LNCaP clone FGC (cell line): Measurements from ENCODE around the gene CDH8.

Experiments used
- DNase-seq: peaks from one replicate; pipeline ENCODE4 v3.0.0-alpha.2; 2011; ENCODE audit warnings: low read depth
- H3K4me3 ChIP-seq: 2 replicates; pipeline ENCODE4 v1.5.1; 2011; ENCODE audit warnings: mild to moderate bottlenecking, low read depth, low read length, control low read depth
- TF ChIP-seq, protein P1 (sequence below): IDR thresholded peaks from 2 replicates; pipeline ENCODE4 v1.5.1; 2012; ENCODE audit warnings: mild to moderate bottlenecking; ENCODE audit not compliant: control insufficient read depth, insufficient read depth; ENCODE audit errors: extremely low read depth

CDH8 gene

DNA sequence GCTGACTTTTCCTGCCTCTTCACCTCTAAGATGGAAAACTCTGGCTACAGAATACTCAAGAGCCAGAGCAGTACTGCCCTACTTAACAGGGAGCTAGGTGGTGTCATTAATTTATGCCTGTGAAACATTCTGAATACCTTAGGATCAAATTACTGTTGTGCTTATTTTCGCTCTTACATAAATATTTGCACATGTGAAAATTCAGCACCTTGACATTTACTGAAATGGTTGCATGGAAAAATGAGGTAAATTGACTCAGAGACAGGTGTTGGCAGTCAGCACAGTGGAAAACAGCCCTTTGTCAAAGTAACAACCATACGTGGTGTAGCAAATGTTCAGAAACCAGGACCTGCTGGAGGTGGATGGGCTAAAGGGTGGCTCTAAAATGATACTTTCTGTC is 193.6 kb downstream of the CDH8 start:
- TF ChIP-seq, protein P1, sequence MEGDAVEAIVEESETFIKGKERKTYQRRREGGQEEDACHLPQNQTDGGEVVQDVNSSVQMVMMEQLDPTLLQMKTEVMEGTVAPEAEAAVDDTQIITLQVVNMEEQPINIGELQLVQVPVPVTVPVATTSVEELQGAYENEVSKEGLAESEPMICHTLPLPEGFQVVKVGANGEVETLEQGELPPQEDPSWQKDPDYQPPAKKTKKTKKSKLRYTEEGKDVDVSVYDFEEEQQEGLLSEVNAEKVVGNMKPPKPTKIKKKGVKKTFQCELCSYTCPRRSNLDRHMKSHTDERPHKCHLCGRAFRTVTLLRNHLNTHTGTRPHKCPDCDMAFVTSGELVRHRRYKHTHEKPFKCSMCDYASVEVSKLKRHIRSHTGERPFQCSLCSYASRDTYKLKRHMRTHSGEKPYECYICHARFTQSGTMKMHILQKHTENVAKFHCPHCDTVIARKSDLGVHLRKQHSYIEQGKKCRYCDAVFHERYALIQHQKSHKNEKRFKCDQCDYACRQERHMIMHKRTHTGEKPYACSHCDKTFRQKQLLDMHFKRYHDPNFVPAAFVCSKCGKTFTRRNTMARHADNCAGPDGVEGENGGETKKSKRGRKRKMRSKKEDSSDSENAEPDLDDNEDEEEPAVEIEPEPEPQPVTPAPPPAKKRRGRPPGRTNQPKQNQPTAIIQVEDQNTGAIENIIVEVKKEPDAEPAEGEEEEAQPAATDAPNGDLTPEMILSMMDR = no peak
- no peak overlapping the region for H3K4me3 ChIP-seq
- DNase-seq = no peak

DNA sequence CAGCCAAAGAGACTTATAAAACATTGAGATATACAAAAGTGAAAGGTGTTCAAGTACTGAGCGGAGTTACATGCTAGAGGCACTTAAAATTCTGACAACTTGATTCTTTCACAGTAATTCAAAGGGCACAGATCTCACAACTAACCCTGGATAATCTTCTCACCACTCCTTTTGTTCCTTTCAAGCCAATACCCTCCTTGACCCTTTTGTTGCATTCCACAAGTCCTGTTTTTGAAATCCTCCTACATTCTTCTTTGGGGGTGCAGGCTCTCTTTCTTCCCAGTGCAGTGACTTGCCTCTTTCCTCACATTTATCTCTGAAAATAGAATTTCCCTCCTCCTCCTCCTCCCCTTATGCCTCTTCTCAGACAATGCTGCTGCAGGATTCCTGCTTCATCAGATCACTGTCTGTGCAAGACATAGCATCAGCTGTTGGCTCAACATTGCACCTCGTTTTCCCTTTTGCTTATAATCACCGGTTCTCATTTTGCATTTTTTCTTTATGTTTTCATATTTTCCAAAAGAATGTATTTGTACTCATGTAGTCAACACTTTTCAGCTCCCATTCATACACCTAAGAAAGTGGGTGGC is 199.3 kb downstream of the CDH8 start:
- TF ChIP-seq, protein P1 = no peak
- H3K4me3 ChIP-seq = no peak overlapping the region

DNA sequence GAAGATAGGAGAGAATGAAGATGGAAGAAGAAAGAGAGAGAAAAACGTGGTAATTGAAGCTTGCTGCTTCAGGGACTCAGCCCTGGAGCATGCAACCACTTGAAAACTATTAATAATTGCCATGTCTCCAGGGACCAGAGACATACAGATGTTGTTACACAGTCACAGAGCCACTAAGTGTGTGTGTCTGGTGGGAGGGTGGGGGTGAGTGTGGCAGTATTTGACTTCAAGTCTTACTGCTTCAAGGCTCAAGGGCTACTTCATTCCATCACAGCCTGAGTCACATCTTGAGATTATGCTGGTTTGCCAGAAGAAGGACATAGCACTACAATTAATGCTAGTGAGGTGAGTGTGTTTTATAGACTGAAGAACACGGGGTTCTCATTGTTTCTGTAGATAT is 202.2 kb downstream of the CDH8 start:
- DNase-seq = no peak
- TF ChIP-seq, protein P1 = no peak
- no peak overlapping the region for H3K4me3 ChIP-seq

More for the DNA sequence above, 199.3 kb downstream of the CDH8 start:
- DNase-seq = no peak

DNA sequence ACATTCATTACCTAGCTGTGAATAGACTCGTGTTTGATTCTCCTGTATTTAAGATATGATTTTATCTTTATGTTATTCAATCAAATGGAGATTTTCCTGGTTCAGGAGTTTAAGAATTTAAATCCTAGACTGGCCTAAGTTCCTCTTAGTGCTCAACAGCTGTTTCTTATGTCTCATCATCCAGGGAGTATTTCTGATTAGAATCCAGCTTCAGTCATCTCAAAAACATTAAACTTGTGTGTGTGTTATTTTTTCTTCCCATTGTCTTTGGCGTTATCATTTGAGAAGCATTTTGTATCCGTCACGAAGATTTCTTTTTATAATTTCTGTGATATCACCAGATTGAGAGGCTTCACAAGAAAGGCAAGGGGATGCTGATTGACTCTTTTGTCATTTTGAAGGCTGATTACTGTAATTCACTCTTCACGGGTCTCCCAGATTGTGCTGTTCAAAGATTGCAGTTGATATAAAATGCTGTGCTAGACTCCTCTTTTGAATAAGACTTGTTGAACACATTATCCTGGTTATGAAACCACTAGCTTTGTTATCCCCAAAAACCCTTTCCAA is 204.8 kb downstream of the CDH8 start:
- TF ChIP-seq, protein P1 = no peak
- DNase-seq = no peak
- no peak overlapping the region for H3K4me3 ChIP-seq

DNA sequence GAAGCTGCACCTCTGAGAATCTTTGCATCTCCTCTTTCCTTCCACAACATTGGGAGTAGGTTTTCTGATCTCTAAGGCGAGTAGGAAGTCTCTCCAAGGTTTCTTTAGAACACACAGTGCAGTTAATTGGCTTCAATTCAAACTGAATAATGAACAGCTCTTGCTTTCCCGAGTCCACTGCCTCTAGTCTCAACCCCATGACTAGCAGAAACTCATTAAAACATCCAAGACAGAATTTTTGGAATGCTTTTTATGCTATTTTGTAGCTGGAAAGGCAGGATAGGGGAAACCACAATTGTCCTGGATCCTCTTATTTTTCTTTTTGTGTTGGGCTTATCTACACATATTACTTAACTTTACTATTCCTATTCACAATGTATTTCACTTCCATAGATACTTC is 206.6 kb downstream of the CDH8 start:
- DNase-seq = no peak

DNA sequence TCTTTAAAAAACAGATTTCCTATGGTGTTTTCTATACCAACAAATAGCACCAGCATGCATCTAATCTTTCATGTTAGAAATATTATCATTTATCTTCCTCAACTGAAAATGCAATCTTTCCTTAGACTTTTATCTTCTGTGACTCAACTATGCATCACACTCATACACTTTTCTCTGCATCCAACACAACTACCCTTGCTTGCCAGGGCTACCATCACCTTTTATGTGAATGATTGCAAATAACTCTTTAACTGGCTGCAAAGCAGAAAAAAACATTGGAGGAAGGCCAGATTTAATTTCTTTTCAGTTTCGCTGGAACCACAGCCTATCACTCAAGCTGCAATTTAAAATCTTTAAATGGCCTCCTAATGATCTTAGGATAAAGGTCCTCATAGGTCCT is 212.9 kb downstream of the CDH8 start:
- H3K4me3 ChIP-seq = no peak overlapping the region
- TF ChIP-seq, protein P1 = no peak
- no peak for DNase-seq

More for the DNA sequence above, 206.6 kb downstream of the CDH8 start:
- no peak overlapping the region for H3K4me3 ChIP-seq
- TF ChIP-seq, protein P1 = no peak

DNA sequence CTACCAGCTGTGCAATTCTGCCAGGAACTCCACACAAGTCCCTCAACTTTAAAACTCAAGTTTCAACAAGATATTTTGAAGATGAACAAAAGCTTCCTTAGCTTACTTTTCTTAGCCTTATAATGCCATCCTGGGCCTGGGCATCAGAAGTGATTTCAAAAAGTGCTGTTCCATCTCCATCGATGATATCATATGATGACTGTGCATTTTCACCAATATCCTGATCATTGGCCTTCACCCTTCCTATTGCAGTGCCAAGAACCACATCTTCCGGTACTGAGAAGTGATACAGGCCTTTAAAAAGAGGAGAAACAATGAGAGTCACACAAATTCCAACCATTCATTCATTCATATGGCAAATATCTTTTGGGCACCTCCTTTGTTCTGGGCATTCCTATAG is 215.4 kb downstream of the CDH8 start:
- TF ChIP-seq, protein P1 = no peak
- no peak for DNase-seq
- no peak overlapping the region for H3K4me3 ChIP-seq
